Measurements from ENCODE around the gene ERGIC1.

The ERGIC1 gene

GRCh38 chr5:172907657-172908056 is 73.6 kb downstream of the ERGIC1 start:
- Mint-ChIP-seq H3K36me3 (ENCODE audit: low read depth) (peaks cover 12% of the 10 kb centered on the region), H3K9me3 (no peaks in the 10 kb centered on the region), H3K27me3 (no peaks in the 10 kb centered on the region), H3K27ac (no peak overlapping the region), H3K4me1 (ENCODE audit: low read depth) (peaks cover 8% of the 10 kb centered on the region), H3K4me3 (no peak overlapping the region)

GRCh38 chr5:172908662-172909061 is 74.6 kb downstream of the ERGIC1 start:
- H3K27ac Mint-ChIP-seq = no peak overlapping the region
- H3K27me3 Mint-ChIP-seq = no peaks in the 10 kb centered on the region
- peaks cover 15% of the 10 kb centered on the region for H3K36me3 Mint-ChIP-seq (ENCODE audit: low read depth)
- H3K4me3 Mint-ChIP-seq = no peak overlapping the region
- H3K9me3 Mint-ChIP-seq = no peaks in the 10 kb centered on the region
- peaks cover 8% of the 10 kb centered on the region for H3K4me1 Mint-ChIP-seq (ENCODE audit: low read depth)

- no peak overlapping the region for H3K27ac Mint-ChIP-seq
- peaks cover 15% of the 10 kb centered on the region for H3K36me3 Mint-ChIP-seq (ENCODE audit: low read depth)
- no peak overlapping the region for H3K4me3 Mint-ChIP-seq
- peaks cover 8% of the 10 kb centered on the region for H3K4me1 Mint-ChIP-seq (ENCODE audit: low read depth)
- no peaks in the 10 kb centered on the region for H3K9me3 Mint-ChIP-seq
- H3K27me3 Mint-ChIP-seq = no peaks in the 10 kb centered on the region
These were observed 76.0 kb downstream of the ERGIC1 start for GRCh38 chr5:172909931-172910502.

GRCh38 chr5:172910828-172911627 is 77.0 kb downstream of the ERGIC1 start:
- Mint-ChIP-seq H3K4me3 (no peak overlapping the region), H3K27ac (no peak overlapping the region), H3K36me3 (ENCODE audit: low read depth) (peaks cover 17% of the 10 kb centered on the region), H3K9me3 (no peaks in the 10 kb centered on the region), H3K27me3 (no peaks in the 10 kb centered on the region), H3K4me1 (ENCODE audit: low read depth) (peaks cover 8% of the 10 kb centered on the region)

GRCh38 chr5:172911628-172911880 is 77.5 kb downstream of the ERGIC1 start:
- no peaks in the 10 kb centered on the region for H3K27me3 Mint-ChIP-seq
- H3K9me3 Mint-ChIP-seq = no peaks in the 10 kb centered on the region
- no peak overlapping the region for H3K4me3 Mint-ChIP-seq
- no peak overlapping the region for H3K27ac Mint-ChIP-seq
- peaks cover 3% of the 10 kb centered on the region for H3K4me1 Mint-ChIP-seq (ENCODE audit: low read depth)
- H3K36me3 Mint-ChIP-seq (ENCODE audit: low read depth) = peaks cover 18% of the 10 kb centered on the region

- peaks cover 19% of the 10 kb centered on the region for H3K36me3 Mint-ChIP-seq (ENCODE audit: low read depth)
- H3K27me3 Mint-ChIP-seq = no peaks in the 10 kb centered on the region
- no peak overlapping the region for H3K4me3 Mint-ChIP-seq
- no peaks in the 10 kb centered on the region for H3K9me3 Mint-ChIP-seq
- H3K4me1 Mint-ChIP-seq (ENCODE audit: low read depth) = peaks cover 1% of the 10 kb centered on the region
- no peak overlapping the region for H3K27ac Mint-ChIP-seq
These were observed 77.9 kb downstream of the ERGIC1 start for GRCh38 chr5:172911976-172912375.

- Mint-ChIP-seq H3K27ac (no peak overlapping the region), H3K4me3 (no peak overlapping the region), H3K4me1 (ENCODE audit: low read depth) (peaks cover 7% of the 10 kb centered on the region), H3K36me3 (ENCODE audit: low read depth) (peaks cover 25% of the 10 kb centered on the region), H3K9me3 (no peaks in the 10 kb centered on the region), H3K27me3 (no peaks in the 10 kb centered on the region)
These were observed 79.2 kb downstream of the ERGIC1 start for GRCh38 chr5:172913117-172913850.

- Mint-ChIP-seq H3K9me3 (no peaks in the 10 kb centered on the region), H3K4me3 (no peak overlapping the region), H3K27me3 (no peaks in the 10 kb centered on the region), H3K27ac (peak overlapping the region; percentile 29), H3K4me1 (ENCODE audit: low read depth) (peaks cover 20% of the 10 kb centered on the region), H3K36me3 (ENCODE audit: low read depth) (peaks cover 20% of the 10 kb centered on the region)
These were observed 81.5 kb downstream of the ERGIC1 start for GRCh38 chr5:172915514-172915913.

GRCh38 chr5:172918421-172919371 is 84.6 kb downstream of the ERGIC1 start:
- peaks cover 21% of the 10 kb centered on the region for H3K36me3 Mint-ChIP-seq (ENCODE audit: low read depth)
- H3K9me3 Mint-ChIP-seq = no peaks in the 10 kb centered on the region
- no peaks in the 10 kb centered on the region for H3K27me3 Mint-ChIP-seq
- H3K27ac Mint-ChIP-seq = peak overlapping the region; percentile 83
- H3K4me3 Mint-ChIP-seq = peak overlapping the region; percentile 53
- H3K4me1 Mint-ChIP-seq (ENCODE audit: low read depth) = peaks cover 20% of the 10 kb centered on the region

- Mint-ChIP-seq H3K36me3 (ENCODE audit: low read depth) (peaks cover 21% of the 10 kb centered on the region), H3K27ac (no peak overlapping the region), H3K4me3 (no peak overlapping the region), H3K9me3 (no peaks in the 10 kb centered on the region), H3K4me1 (ENCODE audit: low read depth) (peaks cover 20% of the 10 kb centered on the region), H3K27me3 (no peaks in the 10 kb centered on the region)
These were observed 85.7 kb downstream of the ERGIC1 start for GRCh38 chr5:172919525-172920446.

GRCh38 chr5:172920447-172920849 is 86.4 kb downstream of the ERGIC1 start:
- H3K4me3 Mint-ChIP-seq = no peak overlapping the region

GRCh38 chr5:172920995-172921394 is 86.9 kb downstream of the ERGIC1 start:
- Mint-ChIP-seq H3K27me3 (no peaks in the 10 kb centered on the region), H3K36me3 (ENCODE audit: low read depth) (peaks cover 21% of the 10 kb centered on the region), H3K4me3 (no peak overlapping the region), H3K27ac (no peak overlapping the region), H3K9me3 (no peaks in the 10 kb centered on the region), H3K4me1 (ENCODE audit: low read depth) (peaks cover 20% of the 10 kb centered on the region)

More at GRCh38 chr5:172920447-172920849, 86.4 kb downstream of the ERGIC1 start:
- H3K9me3 Mint-ChIP-seq = no peaks in the 10 kb centered on the region
- H3K36me3 Mint-ChIP-seq (ENCODE audit: low read depth) = peaks cover 23% of the 10 kb centered on the region
- no peaks in the 10 kb centered on the region for H3K27me3 Mint-ChIP-seq
- H3K27ac Mint-ChIP-seq = no peak overlapping the region
- peaks cover 20% of the 10 kb centered on the region for H3K4me1 Mint-ChIP-seq (ENCODE audit: low read depth)

GRCh38 chr5:172921906-172922305 is 87.9 kb downstream of the ERGIC1 start:
- H3K9me3 Mint-ChIP-seq = no peaks in the 10 kb centered on the region

GRCh38 chr5:172923539-172923938 is 89.5 kb downstream of the ERGIC1 start:
- no peak overlapping the region for H3K27ac Mint-ChIP-seq

More at GRCh38 chr5:172921906-172922305, 87.9 kb downstream of the ERGIC1 start:
- Mint-ChIP-seq H3K4me1 (ENCODE audit: low read depth) (peaks cover 20% of the 10 kb centered on the region), H3K4me3 (no peak overlapping the region), H3K36me3 (ENCODE audit: low read depth) (peaks cover 23% of the 10 kb centered on the region), H3K27ac (no peak overlapping the region), H3K27me3 (no peaks in the 10 kb centered on the region)

More at GRCh38 chr5:172923539-172923938, 89.5 kb downstream of the ERGIC1 start:
- H3K4me3 Mint-ChIP-seq = no peak overlapping the region
- H3K9me3 Mint-ChIP-seq = no peaks in the 10 kb centered on the region
- H3K36me3 Mint-ChIP-seq (ENCODE audit: low read depth) = peaks cover 27% of the 10 kb centered on the region
- no peaks in the 10 kb centered on the region for H3K27me3 Mint-ChIP-seq
- peaks cover 11% of the 10 kb centered on the region for H3K4me1 Mint-ChIP-seq (ENCODE audit: low read depth)
